Measurements from ENCODE around the gene SPEM3. TPM values are rescaled to one million over a fixed set of nuclear protein-coding genes. Genes with fewer than 3 reads are reported as not detected.

The SPEM3 gene
- total RNA-seq (2022; extraction: Qiagen RNA extraction) = not detected in 5 replicates

DNA sequence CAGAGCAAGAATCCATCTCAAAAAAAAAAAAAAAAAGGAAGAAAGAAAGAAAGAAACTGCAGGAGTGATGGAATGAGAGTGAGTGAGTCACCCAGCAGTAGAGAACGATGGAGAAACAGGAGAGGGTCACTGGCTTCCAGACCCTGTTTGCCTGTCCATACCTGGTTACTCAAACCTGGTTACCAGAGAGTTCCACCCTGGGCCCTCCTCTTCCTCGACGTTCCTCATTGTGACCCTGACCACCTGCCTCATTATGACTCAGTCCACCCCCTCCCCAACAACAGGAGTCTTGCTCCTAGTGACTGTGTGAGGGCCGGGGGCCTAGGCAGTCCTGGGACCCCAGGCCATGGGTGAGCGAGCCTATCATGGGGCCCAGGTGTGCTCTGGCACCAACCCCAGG lies at the start of gene SPEM3:
SPEM3 (plus strand) TSS at position 301 of the 400 bp plus-strand sequence; CDS start at position 347, 46 bp downstream.

GRCh38 chr17:7380855-7381683 lies 47.6 kb upstream of the SPEM3 start, which contains the start of gene TNK1:
Gene TNK1 (plus strand): TSS chr17:7381089. CDS start chr17:7382927, 1,838 bp downstream.

GRCh38 chr17:7394452-7395191 lies 34.0 kb upstream of the SPEM3 start, which contains the start of gene PLSCR3:
Gene PLSCR3 (minus strand): TSS chr17:7394525. CDS start chr17:7394110, 415 bp downstream.

DNA sequence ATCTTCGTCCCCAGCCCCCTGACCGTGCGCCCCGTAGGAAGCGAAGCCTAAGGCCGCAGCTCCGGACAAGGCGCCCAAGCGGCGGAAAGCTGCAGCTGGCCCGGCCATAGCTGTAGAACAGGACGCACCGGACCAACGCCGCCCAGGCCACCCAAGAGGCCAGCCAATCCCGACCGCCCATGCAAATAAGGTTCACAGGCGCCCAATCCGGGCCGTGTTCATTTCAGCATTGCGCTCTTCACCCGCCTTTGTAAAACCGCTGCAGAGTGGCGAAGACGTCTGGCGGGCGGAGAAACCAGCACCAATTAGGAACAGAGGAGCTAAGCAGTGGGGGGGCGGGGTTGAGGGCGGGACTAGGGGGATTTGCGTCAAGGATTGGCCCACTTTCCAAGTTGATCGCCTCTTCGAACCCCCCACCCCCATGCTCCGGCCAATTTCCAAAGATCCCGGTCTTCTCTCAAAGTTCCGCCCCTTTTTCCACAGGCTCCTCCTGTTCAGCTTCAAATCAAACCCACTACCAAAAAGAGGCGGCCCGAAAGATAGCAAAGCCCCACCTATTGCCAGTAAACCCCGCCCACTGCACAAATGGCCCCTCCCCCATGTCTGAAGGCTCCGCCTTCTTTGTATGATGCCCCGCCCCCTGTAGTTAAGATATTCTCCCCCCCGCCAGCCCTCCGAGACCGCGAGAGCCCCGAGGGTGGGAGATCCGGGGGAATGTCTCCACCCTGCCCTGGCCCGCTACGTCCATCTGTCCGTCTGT lies 24.5 kb upstream of the SPEM3 start, which contains the start of gene TMEM256:
TMEM256 (minus strand) TSS at position 121 of the 760 bp plus-strand sequence; CDS start at position 108, 13 bp downstream.

DNA sequence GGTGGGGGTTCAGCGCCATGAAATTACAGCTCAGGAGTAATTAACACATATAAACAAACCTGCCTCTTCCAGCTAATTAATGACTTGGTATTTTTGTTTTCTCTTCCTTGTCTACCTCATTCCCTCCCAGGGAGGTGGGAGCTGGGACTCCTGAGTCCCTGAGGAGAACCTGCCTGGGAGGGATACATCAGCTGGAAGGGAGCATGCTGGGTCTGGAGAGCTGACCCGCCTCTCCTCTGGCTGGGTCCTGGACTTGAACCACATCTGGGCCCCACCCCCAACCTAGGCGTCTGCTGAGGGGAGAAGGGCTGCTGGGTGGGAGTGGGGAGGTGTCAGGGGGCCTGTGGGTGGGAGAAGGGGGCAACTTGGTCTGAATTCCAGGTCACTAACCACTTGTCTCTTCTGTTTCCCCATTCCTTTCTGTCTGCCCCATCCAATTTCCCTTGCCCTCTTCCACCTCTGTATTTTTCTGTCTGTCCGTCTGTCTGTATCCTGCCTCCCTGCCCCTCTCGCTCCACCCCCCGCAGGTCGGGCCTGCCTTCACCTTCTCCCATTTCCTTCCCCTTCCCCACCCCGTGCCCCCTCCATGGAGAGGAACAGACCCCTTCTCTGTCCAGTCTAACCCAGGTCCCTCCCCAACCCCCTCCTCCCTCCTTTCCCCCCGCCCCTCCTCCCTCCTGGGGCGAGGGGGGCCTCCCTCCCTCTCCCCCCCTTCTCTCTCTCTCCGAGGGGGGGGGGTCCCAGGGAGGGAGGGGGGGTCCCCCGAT lies 21.0 kb upstream of the SPEM3 start, which contains the start of gene NLGN2:
NLGN2 (plus strand) TSS at position 361 of the 767 bp plus-strand sequence. CDS start 411 bp downstream, outside the sequence.

GRCh38 chr17:7419819-7420610 lies 8.6 kb upstream of the SPEM3 start, which contains the start of gene SPEM1:
Gene SPEM1 (plus strand): TSS chr17:7420324. CDS start chr17:7420385, 61 bp downstream.

DNA sequence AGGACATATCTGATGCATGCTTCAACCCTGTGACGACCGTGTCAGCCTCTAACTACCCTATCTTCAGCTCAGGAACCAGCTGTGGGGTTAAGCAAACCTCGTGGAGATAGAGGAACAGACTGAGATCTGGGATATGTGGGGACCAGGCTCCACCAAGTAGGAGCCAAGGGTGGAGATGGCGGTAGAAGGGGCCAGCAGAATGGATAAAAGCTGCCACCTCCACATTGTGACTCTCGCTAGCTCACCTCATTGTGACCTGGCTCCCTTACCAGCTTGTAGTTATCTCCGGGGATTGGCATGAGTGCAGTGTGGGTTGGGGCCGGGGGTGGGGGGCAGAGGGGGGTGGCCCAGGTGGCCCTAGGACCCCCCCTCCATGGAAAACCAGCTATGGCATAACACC lies 3.3 kb upstream of the SPEM3 start, which contains the start of gene SPEM2:
SPEM2 (plus strand) TSS at position 301 of the 400 bp plus-strand sequence; CDS start at position 374, 73 bp downstream.

DNA sequence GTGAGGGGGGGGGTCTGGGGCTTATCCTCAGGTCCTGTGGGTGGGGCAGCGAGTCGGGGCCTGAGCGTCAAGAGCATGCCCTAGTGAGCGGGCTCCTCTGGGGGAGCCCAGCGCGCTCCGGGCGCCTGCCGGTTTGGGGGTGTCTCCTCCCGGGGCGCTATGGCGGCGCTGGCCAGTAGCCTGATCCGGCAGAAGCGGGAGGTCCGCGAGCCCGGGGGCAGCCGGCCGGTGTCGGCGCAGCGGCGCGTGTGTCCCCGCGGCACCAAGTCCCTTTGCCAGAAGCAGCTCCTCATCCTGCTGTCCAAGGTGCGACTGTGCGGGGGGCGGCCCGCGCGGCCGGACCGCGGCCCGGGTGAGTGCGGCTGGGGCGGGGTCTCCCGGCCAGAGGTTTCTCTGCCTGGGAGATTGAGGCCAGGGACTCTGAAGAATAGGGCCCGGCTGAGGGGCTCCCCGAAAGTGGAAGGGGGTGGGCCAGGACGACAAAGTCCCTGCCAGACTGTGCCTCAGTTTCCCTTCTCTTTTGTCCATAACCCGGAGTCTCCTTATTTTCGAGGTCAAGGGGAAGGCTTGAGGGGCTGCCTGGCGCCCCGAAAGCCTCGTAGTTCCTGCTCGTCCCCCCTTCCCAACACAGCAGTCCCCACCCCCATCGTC lies 10.9 kb downstream of the SPEM3 start, which contains the start of gene FGF11:
FGF11 (plus strand) TSS at position 51 of the 651 bp plus-strand sequence; CDS start at position 160, 109 bp downstream.

GRCh38 chr17:7444682-7445618 lies 16.3 kb downstream of the SPEM3 start, which contains the start of gene CHRNB1:
Gene CHRNB1 (plus strand): TSS chr17:7445061. CDS start chr17:7445128, 67 bp downstream.

GRCh38 chr17:7479213-7480088 lies 50.8 kb downstream of the SPEM3 start, which contains the start of gene ZBTB4:
Gene ZBTB4 (minus strand): TSS chr17:7479631. CDS start chr17:7466801, 12,830 bp downstream.

DNA sequence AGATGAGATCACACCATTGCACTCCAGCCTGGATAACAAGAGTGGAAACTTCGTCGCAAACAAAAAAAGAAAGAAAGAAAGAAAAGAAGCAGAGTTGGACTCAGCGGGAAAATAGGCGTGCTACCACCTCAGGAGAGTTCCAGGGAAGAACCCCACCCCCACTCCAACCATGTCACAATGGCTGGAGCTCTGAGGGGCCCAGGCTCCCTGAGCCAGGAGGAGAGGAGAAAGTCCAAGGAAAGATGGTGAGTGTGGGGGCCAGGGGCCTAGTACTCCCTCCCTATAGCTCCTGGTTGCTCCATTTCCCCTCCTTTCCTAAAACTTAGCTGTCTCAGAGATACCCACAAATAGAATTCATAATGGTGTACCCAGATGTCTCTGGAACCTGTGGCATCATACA lies 52.6 kb downstream of the SPEM3 start, which contains the start of gene SLC35G6:
SLC35G6 (plus strand) TSS at position 172 of the 400 bp plus-strand sequence; CDS start at position 243, 71 bp downstream.

Other genes starting within 250 kb of the SPEM3 start
- 0.77 to 1.3 TPM (median 1.0 TPM) in 5 replicates for gene ASGR1, start 249.5 kb upstream of the SPEM3 start, total RNA-seq (2022; extraction: Qiagen RNA extraction)
- gene DLG4, start 209.0 kb upstream of the SPEM3 start, total RNA-seq (2022; extraction: Qiagen RNA extraction) = 6.2 to 7.8 TPM (median 6.7 TPM) in 5 replicates
- gene ACADVL, start 208.9 kb upstream of the SPEM3 start, total RNA-seq (2022; extraction: Qiagen RNA extraction) = 329 to 477 TPM (median 426 TPM) in 5 replicates
- 30.2 to 44.4 TPM (median 41.9 TPM) in 5 replicates for gene DVL2, start 194.3 kb upstream of the SPEM3 start, total RNA-seq (2022; extraction: Qiagen RNA extraction)
- 86.3 to 101 TPM (median 94.7 TPM) in 5 replicates for gene PHF23, start 189.4 kb upstream of the SPEM3 start, total RNA-seq (2022; extraction: Qiagen RNA extraction)
- 638 to 781 TPM (median 668 TPM) in 5 replicates for gene GABARAP, start 186.4 kb upstream of the SPEM3 start, total RNA-seq (2022; extraction: Qiagen RNA extraction)
- gene CTDNEP1, start 177.1 kb upstream of the SPEM3 start, total RNA-seq (2022; extraction: Qiagen RNA extraction) = 213 to 239 TPM (median 227 TPM) in 5 replicates
- gene ELP5, start 176.6 kb upstream of the SPEM3 start, total RNA-seq (2022; extraction: Qiagen RNA extraction) = 128 to 149 TPM (median 131 TPM) in 5 replicates
- 1.5 to 3.0 TPM (median 2.0 TPM) in 5 replicates for gene CLDN7, start 166.4 kb upstream of the SPEM3 start, total RNA-seq (2022; extraction: Qiagen RNA extraction)
- gene SLC2A4, start 147.1 kb upstream of the SPEM3 start, total RNA-seq (2022; extraction: Qiagen RNA extraction) = 0.28 to 0.57 TPM (median 0.35 TPM) in 5 replicates
- gene YBX2, start 134.2 kb upstream of the SPEM3 start, total RNA-seq (2022; extraction: Qiagen RNA extraction) = 0.35 to 0.65 TPM (median 0.56 TPM) in 5 replicates
- 1,593 to 1,803 TPM (median 1,704 TPM) in 5 replicates for gene EIF5A, start 121.2 kb upstream of the SPEM3 start, total RNA-seq (2022; extraction: Qiagen RNA extraction)
- gene GPS2, start 113.5 kb upstream of the SPEM3 start, total RNA-seq (2022; extraction: Qiagen RNA extraction) = 92.1 to 108 TPM (median 95.9 TPM) in 5 replicates
- gene NEURL4, start 99.5 kb upstream of the SPEM3 start, total RNA-seq (2022; extraction: Qiagen RNA extraction) = 22.4 to 41.3 TPM (median 31.1 TPM) in 5 replicates
- gene ACAP1, start 92.3 kb upstream of the SPEM3 start, total RNA-seq (2022; extraction: Qiagen RNA extraction) = 2.7 to 6.9 TPM (median 5.1 TPM) in 5 replicates
- 11.0 to 13.1 TPM (median 11.3 TPM) in 5 replicates for gene KCTD11, start 76.7 kb upstream of the SPEM3 start, total RNA-seq (2022; extraction: Qiagen RNA extraction)
- not detected in 5 replicates for gene TMEM95, start 73.7 kb upstream of the SPEM3 start, total RNA-seq (2022; extraction: Qiagen RNA extraction)
- gene TNK1, start 47.8 kb upstream of the SPEM3 start, total RNA-seq (2022; extraction: Qiagen RNA extraction) = 1.2 to 1.8 TPM (median 1.4 TPM) in 5 replicates
- 37.1 to 48.8 TPM (median 43.3 TPM) in 5 replicates for gene PLSCR3, start 34.3 kb upstream of the SPEM3 start, total RNA-seq (2022; extraction: Qiagen RNA extraction)
- 203 to 237 TPM (median 220 TPM) in 5 replicates for gene TMEM256, start 24.8 kb upstream of the SPEM3 start, total RNA-seq (2022; extraction: Qiagen RNA extraction)
- gene NLGN2, start 21.0 kb upstream of the SPEM3 start, total RNA-seq (2022; extraction: Qiagen RNA extraction) = 12.6 to 19.8 TPM (median 16.8 TPM) in 5 replicates
- not detected in 5 replicates for gene SPEM1, start 8.5 kb upstream of the SPEM3 start, total RNA-seq (2022; extraction: Qiagen RNA extraction)
- not detected in 5 replicates for gene SPEM2, start 3.2 kb upstream of the SPEM3 start, total RNA-seq (2022; extraction: Qiagen RNA extraction)
- gene TMEM102, start 6.6 kb downstream of the SPEM3 start, total RNA-seq (2022; extraction: Qiagen RNA extraction) = 9.8 to 13.6 TPM (median 12.4 TPM) in 5 replicates
- gene FGF11, start 10.7 kb downstream of the SPEM3 start, total RNA-seq (2022; extraction: Qiagen RNA extraction) = 0.82 to 1.3 TPM (median 0.82 TPM) in 5 replicates
- gene CHRNB1, start 16.2 kb downstream of the SPEM3 start, total RNA-seq (2022; extraction: Qiagen RNA extraction) = 8.2 to 10.6 TPM (median 8.6 TPM) in 5 replicates
- gene ZBTB4, start 50.8 kb downstream of the SPEM3 start, total RNA-seq (2022; extraction: Qiagen RNA extraction) = 20.5 to 25.6 TPM (median 24.4 TPM) in 5 replicates
- 0.07 TPM in 1 of 5 replicates, not detected in the others for gene SLC35G6, start 52.6 kb downstream of the SPEM3 start, total RNA-seq (2022; extraction: Qiagen RNA extraction)
- 56.9 to 82.2 TPM (median 79.5 TPM) in 5 replicates for gene POLR2A, start 55.5 kb downstream of the SPEM3 start, total RNA-seq (2022; extraction: Qiagen RNA extraction)
- gene TNFSF12, start 120.2 kb downstream of the SPEM3 start, total RNA-seq (2022; extraction: Qiagen RNA extraction) = 10.0 to 13.5 TPM (median 10.9 TPM) in 5 replicates
- gene TNFSF13, start 129.9 kb downstream of the SPEM3 start, total RNA-seq (2022; extraction: Qiagen RNA extraction) = 0.70 to 1.2 TPM (median 1.0 TPM) in 5 replicates
- 92.9 to 104 TPM (median 96.8 TPM) in 5 replicates for gene SENP3, start 133.1 kb downstream of the SPEM3 start, total RNA-seq (2022; extraction: Qiagen RNA extraction)
- 26.4 to 36.3 TPM (median 34.8 TPM) in 5 replicates for gene CD68, start 150.8 kb downstream of the SPEM3 start, total RNA-seq (2022; extraction: Qiagen RNA extraction)
- 114 to 148 TPM (median 118 TPM) in 5 replicates for gene MPDU1, start 155.0 kb downstream of the SPEM3 start, total RNA-seq (2022; extraction: Qiagen RNA extraction)
- gene SOX15, start 161.2 kb downstream of the SPEM3 start, total RNA-seq (2022; extraction: Qiagen RNA extraction) = 0.16 to 0.52 TPM (median 0.34 TPM) in 5 replicates
- gene FXR2, start 186.0 kb downstream of the SPEM3 start, total RNA-seq (2022; extraction: Qiagen RNA extraction) = 51.9 to 59.1 TPM (median 57.7 TPM) in 5 replicates
- 64.6 to 86.2 TPM (median 81.5 TPM) in 5 replicates for gene SAT2, start 199.0 kb downstream of the SPEM3 start, total RNA-seq (2022; extraction: Qiagen RNA extraction)
- gene SHBG, start 201.3 kb downstream of the SPEM3 start, total RNA-seq (2022; extraction: Qiagen RNA extraction) = 0.31 to 0.69 TPM (median 0.67 TPM) in 5 replicates
- gene ATP1B2, start 222.1 kb downstream of the SPEM3 start, total RNA-seq (2022; extraction: Qiagen RNA extraction) = 0.08 to 0.45 TPM (median 0.10 TPM) in 5 replicates